ENCODE data around the gene MACROD2. TPM values are rescaled to one million over a fixed set of nuclear protein-coding genes. Genes with fewer than 3 reads are reported as not detected.

Gene MACROD2
- total and polyA plus RNA-seq, 2 of the 4 experiments (the other 2 are of a cell fraction), result not detected

- H2BK15ac ChIP-seq (ENCODE audit: low read depth, low read length), result no peak overlapping the region
- dilution Hi-C loops (cut with HindIII; ENCODE audit: low sequenced_read_pairs, unreplicated experiment), result no loop called here
- no peaks in the 10 kb centered on the region for H3K27me3 ChIP-seq (ENCODE audit: control insufficient read depth, insufficient read depth, low read length)
- ChIA-PET CTCF (no interaction called here), POLR2A (ENCODE audit: unreplicated experiment) (no interaction called here)
- no peak overlapping the region for H3K4ac ChIP-seq (ENCODE audit: low read depth, low read length)
- no peak overlapping the region for H4K5ac ChIP-seq (ENCODE audit: low read depth, low read length)
- H2BK5ac ChIP-seq (ENCODE audit: low read depth, low read length, poor library complexity, severe bottlenecking), result no peak overlapping the region
- no peak overlapping the region for H3K18ac ChIP-seq (ENCODE audit: low read depth, low read length)
- no peaks in the 10 kb centered on the region for H3K9me1 ChIP-seq (ENCODE audit: insufficient read depth, low read length)
- no peak overlapping the region for H3K9ac ChIP-seq (ENCODE audit: low read depth, low read length)
- no peak overlapping the region for H2BK20ac ChIP-seq (ENCODE audit: low read depth, low read length)
- no peak overlapping the region for H3K27ac ChIP-seq (ENCODE audit: insufficient read depth, low read length)
- H3K36me3 ChIP-seq (ENCODE audit: control insufficient read depth, insufficient read depth, low read length), result no peaks in the 10 kb centered on the region
- H4K91ac ChIP-seq (ENCODE audit: insufficient read depth, low read depth, low read length), result no peak overlapping the region
- TF ChIP-seq MXI1 (IDR thresholded peaks at IDR 0.05; ENCODE audit: borderline replicate concordance, low read depth, low read length) (no peak), FOS (IDR thresholded peaks at IDR 0.05; ENCODE audit: low read depth, low read length) (no peak), BHLHE40 (IDR thresholded peaks at IDR 0.05; ENCODE audit: low read depth, low read length) (no peak), RAD21 (IDR thresholded peaks at IDR 0.05; ENCODE audit: low read length) (no peak), RFX5 (IDR thresholded peaks at IDR 0.05; ENCODE audit: low read depth, low read length) (no peak), CEBPB (IDR thresholded peaks at IDR 0.05; ENCODE audit: low read depth, low read length) (no peak), POLR2A (IDR thresholded peaks at IDR 0.05; ENCODE audit: low read depth, low read length) (no peak), NFE2L2 (IDR thresholded peaks at IDR 0.05; ENCODE audit: low read depth, low read length) (no peak), USF2 (IDR thresholded peaks at IDR 0.05; ENCODE audit: low read depth, low read length) (no peak), RCOR1 (IDR thresholded peaks at IDR 0.05; ENCODE audit: insufficient replicate concordance, low read length) (no peak), MAFK (IDR thresholded peaks at IDR 0.05; ENCODE audit: low read depth, low read length) (no peak), CHD1 (IDR thresholded peaks at IDR 0.05; ENCODE audit: low read depth, low read length) (no peak), MAZ (IDR thresholded peaks at IDR 0.05; ENCODE audit: borderline replicate concordance, low read depth, low read length) (no peak), CTCF (conservative IDR thresholded peaks at IDR 0.05; ENCODE audit: low read depth, low read length) (no peak), SMC3 (IDR thresholded peaks at IDR 0.05; ENCODE audit: low read depth, low read length) (no peak)
- TF ChIP-seq, protein P1, sequence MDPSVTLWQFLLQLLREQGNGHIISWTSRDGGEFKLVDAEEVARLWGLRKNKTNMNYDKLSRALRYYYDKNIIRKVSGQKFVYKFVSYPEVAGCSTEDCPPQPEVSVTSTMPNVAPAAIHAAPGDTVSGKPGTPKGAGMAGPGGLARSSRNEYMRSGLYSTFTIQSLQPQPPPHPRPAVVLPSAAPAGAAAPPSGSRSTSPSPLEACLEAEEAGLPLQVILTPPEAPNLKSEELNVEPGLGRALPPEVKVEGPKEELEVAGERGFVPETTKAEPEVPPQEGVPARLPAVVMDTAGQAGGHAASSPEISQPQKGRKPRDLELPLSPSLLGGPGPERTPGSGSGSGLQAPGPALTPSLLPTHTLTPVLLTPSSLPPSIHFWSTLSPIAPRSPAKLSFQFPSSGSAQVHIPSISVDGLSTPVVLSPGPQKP (IDR thresholded peaks at IDR 0.05; ENCODE audit: borderline replicate concordance, low read depth, low read length), result no peak
- no peak overlapping the region for H3K4me2 ChIP-seq (ENCODE audit: low read depth, low read length)
- H4K20me1 ChIP-seq (ENCODE audit: insufficient read depth, low read length), result no peaks in the 10 kb centered on the region
- WGBS, 2 experiments (ENCODE audit: extremely low coverage in 2 of 2, insufficient read length in 1 of 2), result no CpG with 5 or more reads among the region's 1 CpG
- H2AFZ ChIP-seq (replicated peaks; ENCODE audit: low read length, poor library complexity), result no peak overlapping the region
- H3K9me3 ChIP-seq (ENCODE audit: control insufficient read depth, insufficient read depth, low read length), result no peaks in the 10 kb centered on the region
- H3K4me1 ChIP-seq (ENCODE audit: control insufficient read depth, insufficient read depth, low read length), result no peaks in the 10 kb centered on the region
- no peaks in the 10 kb centered on the region for H3K79me1 ChIP-seq (ENCODE audit: low read depth in 1 of 2, low read length in 2 of 2)
- no TSS peak for BruUV-seq (replicated peaks)
- no peak overlapping the region for H2BK120ac ChIP-seq (ENCODE audit: low read depth, low read length)
- H3K14ac ChIP-seq (replicated peaks; ENCODE audit: low read depth, low read length), result no peak overlapping the region
- H3K23ac ChIP-seq (ENCODE audit: low read depth, low read length), result no peak overlapping the region
- H2AK9ac ChIP-seq (replicated peaks; ENCODE audit: low read depth, low read length, poor library complexity), result no peak overlapping the region
- H3K4me3 ChIP-seq (ENCODE audit: insufficient read depth, low read depth, low read length), result no peak overlapping the region
- H2AK5ac ChIP-seq (ENCODE audit: low read depth, low read length), result no peak overlapping the region
- ATAC-seq (ENCODE audit: low read depth), result no peak
- H3K56ac ChIP-seq (ENCODE audit: extremely low read depth, insufficient read depth, low read length), result no peak overlapping the region
- in situ Hi-C loops (cut with MboI; ENCODE audit: low sequenced_read_pairs), result no loop called here
- intact Hi-C loops (cut with micrococcal nuclease), result no loop called here
- no peak for DNase-seq
- no peak overlapping the region for H4K8ac ChIP-seq (ENCODE audit: low read depth in 2 of 2, low read length in 2 of 2)
These were observed 654.3 kb downstream of the MACROD2 start for GRCh38 chr20:14649662-14650061.

Data from IMR-90 (cell line).